Esophagus squamous epithelium (tissue), 5 donors: ENCODE data around the gene ZNF610. TPM values are rescaled to one million over a fixed set of nuclear protein-coding genes. Genes with fewer than 3 reads are reported as not detected.

Experiments used
- DNase-seq: peaks from one replicate; lab custom pipeline; 2025; lab: John Stamatoyannopoulos, UW
- H3K27ac ChIP-seq, 4 donors: fragments of 200-600 bp; sonication (generic); one replicate each; pipeline ENCODE4 v1.5.1; 2016 to 2019; ENCODE audit warnings: mild to moderate bottlenecking in 1 of 4
- H3K27me3 ChIP-seq, 4 donors: fragments of 200-600 bp; sonication (generic); 1 replicate in 3 of 4; 2 replicates in 1 of 4; pipeline versions ENCODE4 v1.5.1 to v1.6.0; 2017 to 2021; ENCODE audit warnings: antibody characterized with exemption in 1 of 4
- H3K36me3 ChIP-seq, 3 donors: fragments of 200-600 bp; sonication (generic); one replicate each; pipeline ENCODE4 v1.5.1; 2016 to 2019
- H3K4me1 ChIP-seq, 3 donors: fragments of 200-600 bp; sonication (generic); one replicate each; pipeline ENCODE4 v1.5.1; 2017 to 2019
- H3K4me3 ChIP-seq, 4 donors: fragments of 200-600 bp; sonication (generic); 1 replicate in 3 of 4; 2 replicates in 1 of 4; pipeline ENCODE4 v1.5.1; 2016 to 2019; ENCODE audit warnings: mild to moderate bottlenecking in 2 of 4, moderate library complexity in 1 of 4
- H3K9me3 ChIP-seq, 3 donors: fragments of 200-600 bp; sonication (generic); one replicate each; pipeline ENCODE4 v1.5.1; 2016 to 2019
- POLR2A ChIP-seq, 4 donors: fragments of 450-650 bp; IDR thresholded peaks; one replicate each; pipeline ENCODE4 v1.6.1; 2017; ENCODE audit warnings: antibody characterized with exemption in 4 of 4, mild to moderate bottlenecking in 4 of 4, moderate library complexity in 3 of 4
- WGBS, 2 donors: methylation state at CpG; one replicate each; pipeline ENCODE4 v1.1.5; 2018; 5-methylcytosine and 5-hydroxymethylcytosine counted together
- intact Hi-C: fragments of 100-400 bp; cut with DNase I; formaldehyde crosslinking; loops from one replicate; pipeline ENCODE4 v1.15.0; 2022
- total RNA-seq, 4 donors: library from RNA; depleted of rRNA; stranded (reverse); fragments of >200 nt; gene quantifications; one replicate each; pipeline ENCODE4 v1.1.0, GENCODE V29; 2016
- TF ChIP-seq, protein P1 (sequence below), 6 experiments: fragments of 450-650 bp in 4 of 6; fragments of 200-600 bp in 2 of 6; sonication (generic) in 2 of 6; IDR thresholded peaks; one replicate each; pipeline ENCODE4 v1.5.1; 2016 to 2019; ENCODE audit warnings: antibody characterized with exemption in 6 of 6, mild to moderate bottlenecking in 4 of 6, moderate library complexity in 4 of 6
- donor health status: DM: yes; HTN: yes; CAD: no.

The ZNF610 gene
- total RNA-seq, 4 donors from 2014 or later, result 0.15 to 0.95 (median 0.15) TPM; not detected in 1

GRCh38 chr19:52296773-52297600, 39.1 kb upstream of the ZNF610 start, which contains the start of gene ZNF480:
Gene ZNF480 (plus strand): TSS chr19:52297169. CDS start chr19:52300413, 3,244 bp downstream.
- peaks cover 7 to 22% (median 13%) of the 10 kb centered on the region in 3 donors for H3K4me1 ChIP-seq
- intact Hi-C loops, result no loop called here
- TF ChIP-seq, protein P1, sequence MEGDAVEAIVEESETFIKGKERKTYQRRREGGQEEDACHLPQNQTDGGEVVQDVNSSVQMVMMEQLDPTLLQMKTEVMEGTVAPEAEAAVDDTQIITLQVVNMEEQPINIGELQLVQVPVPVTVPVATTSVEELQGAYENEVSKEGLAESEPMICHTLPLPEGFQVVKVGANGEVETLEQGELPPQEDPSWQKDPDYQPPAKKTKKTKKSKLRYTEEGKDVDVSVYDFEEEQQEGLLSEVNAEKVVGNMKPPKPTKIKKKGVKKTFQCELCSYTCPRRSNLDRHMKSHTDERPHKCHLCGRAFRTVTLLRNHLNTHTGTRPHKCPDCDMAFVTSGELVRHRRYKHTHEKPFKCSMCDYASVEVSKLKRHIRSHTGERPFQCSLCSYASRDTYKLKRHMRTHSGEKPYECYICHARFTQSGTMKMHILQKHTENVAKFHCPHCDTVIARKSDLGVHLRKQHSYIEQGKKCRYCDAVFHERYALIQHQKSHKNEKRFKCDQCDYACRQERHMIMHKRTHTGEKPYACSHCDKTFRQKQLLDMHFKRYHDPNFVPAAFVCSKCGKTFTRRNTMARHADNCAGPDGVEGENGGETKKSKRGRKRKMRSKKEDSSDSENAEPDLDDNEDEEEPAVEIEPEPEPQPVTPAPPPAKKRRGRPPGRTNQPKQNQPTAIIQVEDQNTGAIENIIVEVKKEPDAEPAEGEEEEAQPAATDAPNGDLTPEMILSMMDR (IDR thresholded peaks at IDR 0.05), result peak in 2 of 6 experiments; percentile 26 to 35
- peak in 2 of 4 donors; percentile 41 to 52 for TF ChIP-seq POLR2A (IDR thresholded peaks at IDR 0.05)
- H3K27me3 ChIP-seq, result no peaks in the 10 kb centered on the region
- peak; percentile 42 for DNase-seq
- H3K9me3 ChIP-seq, result peaks cover 0 to 43% (median 6%) of the 10 kb centered on the region in 3 donors
- WGBS, 2 donors, result 0 to 1% methylated on average over 17 to 29 of the region's 75 CpGs
- peaks cover 0 to 41% (median 11%) of the 10 kb centered on the region in 3 donors for H3K36me3 ChIP-seq
- peak within 1 kb of the TSS; percentile 86 to 95 (median 92) for H3K27ac ChIP-seq
- peak within 1 kb of the TSS; percentile 77 to 94 (median 82) for H3K4me3 ChIP-seq

GRCh38 chr19:52297601-52298364, 38.3 kb upstream of the ZNF610 start:
- H3K36me3 ChIP-seq, result peaks cover 0 to 41% (median 11%) of the 10 kb centered on the region in 3 donors
- intact Hi-C loops, result no loop called here
- H3K9me3 ChIP-seq, result peaks cover 0 to 45% (median 13%) of the 10 kb centered on the region in 3 donors
- H3K4me3 ChIP-seq, result peak overlapping the region; percentile 77 to 94 (median 82)
- no peaks in the 10 kb centered on the region for H3K27me3 ChIP-seq
- DNase-seq, result no peak
- H3K27ac ChIP-seq, result peak overlapping the region; percentile 86 to 95 (median 92)
- TF ChIP-seq, protein P1 (IDR thresholded peaks at IDR 0.05), result no peak
- TF ChIP-seq POLR2A (IDR thresholded peaks at IDR 0.05), result no peak
- H3K4me1 ChIP-seq, result peaks cover 7 to 22% (median 13%) of the 10 kb centered on the region in 3 donors
- WGBS, 2 donors, result 21 to 30% methylated on average over 10 to 15 of the region's 18 CpGs

GRCh38 chr19:52307275-52307674, 28.8 kb upstream of the ZNF610 start:
- H3K36me3 ChIP-seq, result peaks cover 0 to 99% (median 5%) of the 10 kb centered on the region in 3 donors
- peaks cover 13 to 99% (median 78%) of the 10 kb centered on the region in 3 donors for H3K9me3 ChIP-seq
- DNase-seq, result no peak
- H3K27ac ChIP-seq, result no peak overlapping the region
- no peak for TF ChIP-seq POLR2A (IDR thresholded peaks at IDR 0.05)
- TF ChIP-seq, protein P1 (IDR thresholded peaks at IDR 0.05), result no peak
- no peaks in the 10 kb centered on the region for H3K27me3 ChIP-seq
- no peaks in the 10 kb centered on the region for H3K4me1 ChIP-seq
- 94 to 95% methylated on average over 6 to 9 of the region's 10 CpGs for WGBS, 2 donors
- H3K4me3 ChIP-seq, result peak overlapping the region in 1 of 4 donors; percentile 2
- intact Hi-C loops, result no loop called here

DNA sequence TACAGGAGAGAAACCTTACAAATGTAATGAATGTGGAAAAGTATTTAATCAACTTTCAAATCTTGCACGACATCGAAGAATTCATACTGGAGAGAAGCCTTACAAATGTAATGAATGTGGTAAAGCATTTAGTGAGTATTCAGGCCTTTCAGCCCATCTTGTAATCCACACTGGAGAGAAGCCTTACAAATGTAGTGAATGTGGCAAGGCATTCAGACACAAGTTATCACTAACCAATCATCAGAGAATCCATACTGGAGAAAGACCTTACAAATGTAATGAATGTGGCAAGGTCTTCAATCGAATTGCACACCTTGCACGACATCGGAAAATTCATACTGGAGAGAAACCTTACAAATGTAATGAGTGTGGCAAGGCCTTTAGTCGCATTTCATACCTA, 13.6 kb upstream of the ZNF610 start:
- no peak for TF ChIP-seq POLR2A (IDR thresholded peaks at IDR 0.05)
- TF ChIP-seq, protein P1 (IDR thresholded peaks at IDR 0.05), result no peak
- Histone ChIP-seq H3K36me3 (peaks cover 20 to 61% (median 36%) of the 10 kb centered on the region in 3 donors), H3K9me3 (peaks cover 14 to 100% (median 96%) of the 10 kb centered on the region in 3 donors), H3K4me3 (peak overlapping the region in 1 of 4 donors; percentile 31), H3K4me1 (no peaks in the 10 kb centered on the region), H3K27ac (no peak overlapping the region), H3K27me3 (no peaks in the 10 kb centered on the region)
- intact Hi-C loops, result no loop called here
- 93 to 95% methylated on average over 6 of the region's 6 CpGs for WGBS, 2 donors
- DNase-seq, result no peak
